Pancreas (tissue), 10 donors: Measurements from ENCODE around the gene EIF2B4. TPM values are rescaled to one million over a fixed set of nuclear protein-coding genes. Genes with fewer than 3 reads are reported as not detected.

ENCODE experiments used
- ATAC-seq, 4 donors: fragments of 200-7000 bp; cut with Tn5 transposase; one replicate each; pipeline versions ENCODE4 v1.8.0 to v1.9.1; 2020; ENCODE audit warnings: mild to moderate bottlenecking in 4 of 4, moderate library complexity in 4 of 4
- DNase-seq, 6 donors: peaks; one replicate each; pipeline ENCODE4 v3.0.0-alpha.2; 2020
- FAIRE-seq: peaks from 2 replicates; lab custom pipeline; 2012; peaks lifted over from hg19 to GRCh38; lab: Jason Lieb, UNC
- H3K27ac ChIP-seq, 4 donors: fragments of 200-600 bp; sonication (generic); 1 replicate in 3 of 4; 2 replicates in 1 of 4; pipeline versions ENCODE4 v1.5.0 to v1.8.0; 2020
- H3K27me3 ChIP-seq, 4 donors: fragments of 200-600 bp; one replicate each; pipeline ENCODE4 v1.8.0; 2021
- H3K36me3 ChIP-seq, 3 donors: fragments of 200-600 bp; sonication (generic) in 1 of 3; one replicate each; pipeline versions ENCODE4 v1.5.0 to v1.8.0; 2020 to 2021
- H3K4me1 ChIP-seq, 3 donors: fragments of 200-600 bp; one replicate each; pipeline ENCODE4 v1.8.0; 2021
- H3K4me3 ChIP-seq, 4 donors: fragments of 200-600 bp; sonication (generic) in 2 of 4; one replicate each; pipeline versions ENCODE4 v1.5.0 to v1.8.0; 2020 to 2021
- H3K9me3 ChIP-seq, 4 donors: fragments of 200-600 bp; one replicate each; pipeline ENCODE4 v1.8.0; 2021
- WGBS, 2 donors: extraction: QIAGEN DNeasy Blood & Tissue Kit; methylation state at CpG; one replicate each; pipeline ENCODE4 v1.1.7; 2013; 5-methylcytosine and 5-hydroxymethylcytosine counted together
- intact Hi-C, 3 donors: fragments of 100-400 bp; cut with DNase I; formaldehyde crosslinking; loops; one replicate each; pipeline versions ENCODE4 v1.11.1 to v1.14.2; 2022
- polyA plus RNA-seq, 2 donors: library from polyadenylated mRNA; stranded (reverse); fragments of 200-250 nt; gene quantifications; one replicate each; pipeline ENCODE4 v1.2.3, GENCODE V29; 2013
- total RNA-seq, 6 donors: library from RNA; stranded (reverse); fragmentation: NEBNext Ultra II Directional in 4 of 6; extraction: Animal tissue kit (Norgen Biotek cat#: 25700) in 4 of 6; gene quantifications; one replicate each; pipeline versions ENCODE4 v1.2.1 to v1.2.4, GENCODE V29; 2021 to 2023
- TF ChIP-seq, protein P1 (sequence below), 4 donors: fragments of 200-600 bp; sonication (generic) in 3 of 4; IDR thresholded peaks; one replicate each; pipeline versions ENCODE4 v1.5.0 to v1.8.0; 2021; ENCODE audit warnings: antibody characterized with exemption in 4 of 4
- donor health status: healthy with polysubstance abuse.
- donor health status: DM: no; HTN: no; CAD: no; lungs with moderate emphysema.
- donor health status: DM: no; HTN: no; CAD: no.
- donor health status: control.
- donor health status: control.
- donor health status: Bipolar disorder and iron deficiency.
- donor health status: DM: yes; HTN: yes; CAD: no.
- donor health status: DM: no; HTN: no; CAD: no.
- donor health status: DM: no; HTN: no; CAD: no.
- donor health status: DM: yes; HTN: yes; CAD: no.

Gene EIF2B4
- total and polyA plus RNA-seq, 8 donors = 24.1 to 98.1 (median 32.5) TPM

DNA sequence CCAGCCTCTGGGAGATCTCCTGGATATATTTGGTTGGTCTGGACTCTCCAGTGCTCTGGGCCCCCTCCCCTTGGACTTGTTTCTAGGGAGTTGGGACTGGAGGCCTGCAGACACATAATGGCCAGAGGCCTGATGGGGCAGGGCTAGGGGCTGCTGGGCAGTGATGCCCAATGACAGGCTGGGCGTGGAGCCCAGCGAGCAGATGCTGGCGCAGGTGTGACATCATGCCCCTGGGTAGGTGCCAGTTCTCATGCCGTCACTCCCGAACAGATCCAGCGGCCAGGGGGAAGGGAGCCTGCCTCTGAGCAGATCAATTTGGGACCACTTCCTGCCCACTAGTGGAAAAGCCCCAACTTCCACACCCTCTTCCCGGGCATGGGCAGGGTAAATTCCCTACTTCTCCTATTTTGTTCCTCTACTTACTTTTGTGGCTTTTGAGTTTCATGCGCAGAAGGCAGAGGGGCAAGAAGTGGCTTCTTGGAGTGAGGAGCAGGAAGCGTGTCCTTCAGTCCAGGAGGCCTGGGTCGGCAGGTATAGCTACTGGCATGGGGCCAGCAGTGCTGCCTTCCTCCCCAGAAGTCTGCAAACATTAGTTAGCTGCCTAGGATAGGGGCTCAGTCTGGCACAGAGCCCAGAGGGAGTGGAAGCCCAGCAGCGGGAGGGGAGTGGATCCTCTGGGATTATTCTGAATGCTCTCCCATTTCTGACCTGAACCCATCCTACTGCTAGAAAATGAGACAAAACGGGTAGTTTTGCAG lies 53.3 kb downstream of the EIF2B4 start:
- DNase-seq (peak; percentile 80 to 97 (median 93)), ATAC-seq (peak; percentile 79 to 87 (median 83)), FAIRE-seq (no peak)
- 39 to 40% methylated on average over 12 of the region's 12 CpGs for WGBS, 2 donors
- Histone ChIP-seq H3K9me3 (no peaks in the 10 kb centered on the region), H3K4me3 (no peak overlapping the region), H3K4me1 (peaks cover 10 to 24% (median 17%) of the 10 kb centered on the region in 3 donors), H3K27me3 (no peaks in the 10 kb centered on the region), H3K36me3 (no peaks in the 10 kb centered on the region), H3K27ac (peak overlapping the region; percentile 6 to 81 (median 21))
- intact Hi-C loops = no loop called here
- TF ChIP-seq, protein P1, sequence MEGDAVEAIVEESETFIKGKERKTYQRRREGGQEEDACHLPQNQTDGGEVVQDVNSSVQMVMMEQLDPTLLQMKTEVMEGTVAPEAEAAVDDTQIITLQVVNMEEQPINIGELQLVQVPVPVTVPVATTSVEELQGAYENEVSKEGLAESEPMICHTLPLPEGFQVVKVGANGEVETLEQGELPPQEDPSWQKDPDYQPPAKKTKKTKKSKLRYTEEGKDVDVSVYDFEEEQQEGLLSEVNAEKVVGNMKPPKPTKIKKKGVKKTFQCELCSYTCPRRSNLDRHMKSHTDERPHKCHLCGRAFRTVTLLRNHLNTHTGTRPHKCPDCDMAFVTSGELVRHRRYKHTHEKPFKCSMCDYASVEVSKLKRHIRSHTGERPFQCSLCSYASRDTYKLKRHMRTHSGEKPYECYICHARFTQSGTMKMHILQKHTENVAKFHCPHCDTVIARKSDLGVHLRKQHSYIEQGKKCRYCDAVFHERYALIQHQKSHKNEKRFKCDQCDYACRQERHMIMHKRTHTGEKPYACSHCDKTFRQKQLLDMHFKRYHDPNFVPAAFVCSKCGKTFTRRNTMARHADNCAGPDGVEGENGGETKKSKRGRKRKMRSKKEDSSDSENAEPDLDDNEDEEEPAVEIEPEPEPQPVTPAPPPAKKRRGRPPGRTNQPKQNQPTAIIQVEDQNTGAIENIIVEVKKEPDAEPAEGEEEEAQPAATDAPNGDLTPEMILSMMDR (IDR thresholded peaks at IDR 0.05) = no peak

DNA sequence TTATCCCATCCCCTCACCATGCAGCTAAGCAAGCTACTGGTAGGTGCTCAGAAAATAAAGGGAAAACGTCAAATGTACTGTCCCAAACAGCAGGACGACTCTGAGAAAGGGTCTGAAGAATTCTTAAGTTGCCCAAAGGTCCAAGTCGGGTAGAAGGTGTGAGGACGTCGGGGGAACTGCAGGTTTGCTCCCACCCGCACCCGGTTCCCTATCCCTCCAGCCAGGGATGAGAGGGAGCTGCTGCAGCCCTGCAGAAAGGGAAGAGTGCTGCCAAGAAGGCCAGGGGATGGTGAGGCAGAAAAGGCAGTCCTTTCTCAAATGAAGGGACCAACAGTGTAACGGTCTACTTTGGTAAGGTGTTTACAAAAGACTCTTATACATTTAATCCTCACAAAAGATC lies 55.0 kb downstream of the EIF2B4 start:
- Histone ChIP-seq H3K4me1 (peaks cover 6 to 8% (median 6%) of the 10 kb centered on the region in 3 donors), H3K36me3 (no peaks in the 10 kb centered on the region), H3K9me3 (no peaks in the 10 kb centered on the region), H3K4me3 (no peak overlapping the region), H3K27me3 (no peaks in the 10 kb centered on the region), H3K27ac (no peak overlapping the region)
- WGBS, 2 donors = 71 to 82% methylated on average over 8 of the region's 8 CpGs
- DNase-seq (no peak), FAIRE-seq (no peak), ATAC-seq (no peak)
- intact Hi-C loops = no loop called here
- TF ChIP-seq, protein P1 (IDR thresholded peaks at IDR 0.05) = no peak

DNA sequence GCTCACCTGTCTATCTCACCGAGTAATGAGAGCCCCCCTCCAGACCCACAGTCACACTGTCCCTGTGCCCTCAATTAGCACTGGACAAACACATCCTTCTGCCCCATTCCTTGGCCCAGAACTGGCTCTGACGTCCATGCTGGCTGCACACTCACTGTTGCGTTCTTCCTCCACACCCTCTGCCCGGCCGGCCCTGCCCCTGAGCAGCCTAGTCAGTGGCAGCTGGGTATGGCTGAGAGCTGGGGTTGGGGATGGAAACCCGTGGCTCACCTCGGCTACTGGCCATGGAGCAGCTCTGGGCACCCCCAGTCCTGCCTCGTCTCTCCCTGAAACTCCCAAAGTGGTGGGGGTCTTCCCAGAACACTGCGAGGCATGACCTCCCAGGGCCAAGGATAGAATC lies 55.4 kb downstream of the EIF2B4 start:
- no peaks in the 10 kb centered on the region for H3K27me3 ChIP-seq
- no peaks in the 10 kb centered on the region for H3K9me3 ChIP-seq
- no peak overlapping the region for H3K4me3 ChIP-seq
- TF ChIP-seq, protein P1 (IDR thresholded peaks at IDR 0.05) = no peak
- intact Hi-C loops = no loop called here
- H3K4me1 ChIP-seq = peaks cover 6 to 8% (median 6%) of the 10 kb centered on the region in 3 donors
- no peaks in the 10 kb centered on the region for H3K36me3 ChIP-seq
- 87 to 89% methylated on average over 9 of the region's 9 CpGs for WGBS, 2 donors
- FAIRE-seq (no peak), ATAC-seq (no peak), DNase-seq (no peak)
- no peak overlapping the region for H3K27ac ChIP-seq

Other genes with a start within 250 kb of the EIF2B4 start
- gene ABHD1, start 246.5 kb downstream of the EIF2B4 start, total RNA-seq = under 1 TPM in 5 of 6 donors, not detected in 1; 0.26 to 0.47 (median 0.34) TPM
- under 1 TPM; 0.27 to 0.99 TPM for gene ABHD1, start 246.5 kb downstream of the EIF2B4 start, polyA plus RNA-seq
- 10 to 100 TPM; 24.6 to 38.7 (median 29.6) TPM for gene PREB, start 235.7 kb downstream of the EIF2B4 start, total RNA-seq
- 10 to 100 TPM; 61.4 to 73.6 TPM for gene PREB, start 235.7 kb downstream of the EIF2B4 start, polyA plus RNA-seq
- not detected for gene PRR30, start 230.9 kb downstream of the EIF2B4 start, total RNA-seq
- gene PRR30, start 230.9 kb downstream of the EIF2B4 start, polyA plus RNA-seq = not detected
- gene TCF23, start 221.3 kb downstream of the EIF2B4 start, total RNA-seq = under 1 TPM in 4 of 6 donors, not detected in 2; 0.03 to 0.19 (median 0.04) TPM
- gene TCF23, start 221.3 kb downstream of the EIF2B4 start, polyA plus RNA-seq = not detected
- gene ATRAID, start 158.3 kb downstream of the EIF2B4 start, total RNA-seq = 10 to 100 TPM; 38.9 to 56.8 (median 48.6) TPM
- gene ATRAID, start 158.3 kb downstream of the EIF2B4 start, polyA plus RNA-seq = 100 to 1,000 TPM in 1 of 2 donors, 10 to 100 TPM in 1; 68.1 to 106 TPM
- 10 to 100 TPM in 5 of 6 donors, 1 to 10 TPM in 1; 8.3 to 15.3 (median 13.1) TPM for gene SLC5A6, start 158.1 kb downstream of the EIF2B4 start, total RNA-seq
- 10 to 100 TPM; 14.9 to 15.0 TPM for gene SLC5A6, start 158.1 kb downstream of the EIF2B4 start, polyA plus RNA-seq
- gene CAD, start 153.0 kb downstream of the EIF2B4 start, total RNA-seq = 10 to 100 TPM in 5 of 6 donors, 1 to 10 TPM in 1; 9.6 to 23.4 (median 14.7) TPM
- gene CAD, start 153.0 kb downstream of the EIF2B4 start, polyA plus RNA-seq = 10 to 100 TPM; 17.5 to 24.6 TPM
- under 1 TPM in 1 of 6 donors, not detected in 5; 0.12 TPM for gene SLC30A3, start 107.3 kb downstream of the EIF2B4 start, total RNA-seq
- under 1 TPM in 1 of 2 donors, not detected in 1; 0.15 TPM for gene SLC30A3, start 107.3 kb downstream of the EIF2B4 start, polyA plus RNA-seq
- gene DNAJC5G, start 94.9 kb downstream of the EIF2B4 start, total RNA-seq = under 1 TPM in 1 of 6 donors, not detected in 5; 0.06 TPM
- gene DNAJC5G, start 94.9 kb downstream of the EIF2B4 start, polyA plus RNA-seq = under 1 TPM in 1 of 2 donors, not detected in 1; 0.34 TPM
- gene TRIM54, start 87.9 kb downstream of the EIF2B4 start, total RNA-seq = 1 to 10 TPM in 1 of 6 donors, under 1 TPM in 5; 0.08 to 1.1 (median 0.33) TPM
- gene TRIM54, start 87.9 kb downstream of the EIF2B4 start, polyA plus RNA-seq = under 1 TPM; 0.27 to 0.31 TPM
- gene UCN, start 61.9 kb downstream of the EIF2B4 start, total RNA-seq = 1 to 10 TPM in 1 of 6 donors, under 1 TPM in 5; 0.51 to 1.0 (median 0.76) TPM
- 1 to 10 TPM; 2.7 to 4.6 TPM for gene UCN, start 61.9 kb downstream of the EIF2B4 start, polyA plus RNA-seq
- gene MPV17, start 47.2 kb downstream of the EIF2B4 start, total RNA-seq = 10 to 100 TPM; 24.8 to 38.0 (median 32.0) TPM
- gene MPV17, start 47.2 kb downstream of the EIF2B4 start, polyA plus RNA-seq = 10 to 100 TPM; 57.3 to 71.8 TPM
- gene GTF3C2, start 13.6 kb downstream of the EIF2B4 start, total RNA-seq = 10 to 100 TPM; 21.2 to 30.7 (median 26.7) TPM
- 10 to 100 TPM; 33.1 to 34.3 TPM for gene GTF3C2, start 13.6 kb downstream of the EIF2B4 start, polyA plus RNA-seq
- 10 to 100 TPM; 34.3 to 48.6 (median 39.5) TPM for gene SNX17, start 278 bp upstream of the EIF2B4 start, total RNA-seq
- gene SNX17, start 278 bp upstream of the EIF2B4 start, polyA plus RNA-seq = 10 to 100 TPM; 38.8 to 60.2 TPM
- 10 to 100 TPM in 1 of 6 donors, 1 to 10 TPM in 5; 3.7 to 10.4 (median 7.6) TPM for gene ZNF513, start 10.4 kb upstream of the EIF2B4 start, total RNA-seq
- 10 to 100 TPM; 30.1 to 34.4 TPM for gene ZNF513, start 10.4 kb upstream of the EIF2B4 start, polyA plus RNA-seq
- 10 to 100 TPM; 23.6 to 37.8 (median 28.7) TPM for gene PPM1G, start 39.3 kb upstream of the EIF2B4 start, total RNA-seq
- gene PPM1G, start 39.3 kb upstream of the EIF2B4 start, polyA plus RNA-seq = 10 to 100 TPM; 28.6 to 31.8 TPM
- gene NRBP1, start 58.3 kb upstream of the EIF2B4 start, total RNA-seq = 10 to 100 TPM; 33.5 to 49.5 (median 38.0) TPM
- 10 to 100 TPM; 32.5 to 60.7 TPM for gene NRBP1, start 58.3 kb upstream of the EIF2B4 start, polyA plus RNA-seq
- 10 to 100 TPM; 21.6 to 36.5 (median 26.6) TPM for gene KRTCAP3, start 72.0 kb upstream of the EIF2B4 start, total RNA-seq
- 10 to 100 TPM; 29.5 to 33.0 TPM for gene KRTCAP3, start 72.0 kb upstream of the EIF2B4 start, polyA plus RNA-seq
- gene IFT172, start 119.4 kb upstream of the EIF2B4 start, total RNA-seq = 10 to 100 TPM; 10.1 to 28.2 (median 14.7) TPM
- 10 to 100 TPM; 35.1 to 56.2 TPM for gene IFT172, start 119.4 kb upstream of the EIF2B4 start, polyA plus RNA-seq
- 10 to 100 TPM in 1 of 6 donors, 1 to 10 TPM in 5; 3.1 to 12.7 (median 6.4) TPM for gene FNDC4, start 124.9 kb upstream of the EIF2B4 start, total RNA-seq
- 10 to 100 TPM in 1 of 2 donors, 1 to 10 TPM in 1; 8.5 to 11.8 TPM for gene FNDC4, start 124.9 kb upstream of the EIF2B4 start, polyA plus RNA-seq
- 1 to 10 TPM in 4 of 6 donors, under 1 TPM in 2; 0.56 to 3.2 (median 1.5) TPM for gene GCKR, start 126.5 kb upstream of the EIF2B4 start, total RNA-seq
- gene GCKR, start 126.5 kb upstream of the EIF2B4 start, polyA plus RNA-seq = 1 to 10 TPM; 1.5 to 4.0 TPM
- gene ZNF512, start 212.7 kb upstream of the EIF2B4 start, total RNA-seq = 10 to 100 TPM in 3 of 6 donors, 1 to 10 TPM in 3; 6.8 to 20.5 (median 10.0) TPM
- 10 to 100 TPM in 1 of 2 donors, 1 to 10 TPM in 1; 6.1 to 13.7 TPM for gene ZNF512, start 212.7 kb upstream of the EIF2B4 start, polyA plus RNA-seq